DND-41 (cell line): ENCODE results near the gene TSPAN14.
A peak's percentile ranks its signal among the peaks of the same experiment; 100 is the strongest.

Experiments used
- ATAC-seq: fragments of 200-7000 bp; cut with Tn5 transposase; 3 replicates; pipeline ENCODE4 v1.9.1; 2021; ENCODE audit warnings: low read depth; ENCODE audit not compliant: insufficient read depth
- DNase-seq: peaks from one replicate; pipeline ENCODE4 v3.0.0-alpha.2; 2020
- H2AFZ ChIP-seq: 2 replicates; pipeline ENCODE4 v1.6.0; 2012; ENCODE audit warnings: low read depth, low read length
- H3K27ac ChIP-seq: 2 replicates; pipeline ENCODE4 v1.5.1; 2012; ENCODE audit warnings: low read length, inconsistent platforms
- H3K27me3 ChIP-seq: fragments of 200-600 bp; sonication (generic); 2 replicates; pipeline ENCODE4 v1.6.0; 2012; ENCODE audit warnings: low read length, mild to moderate bottlenecking, inconsistent platforms; ENCODE audit not compliant: insufficient read depth, poor library complexity
- H3K36me3 ChIP-seq: 2 replicates; pipeline ENCODE4 v1.5.1; 2012; ENCODE audit warnings: low read length, inconsistent platforms; ENCODE audit not compliant: insufficient read depth
- H3K4me1 ChIP-seq: 2 replicates; pipeline ENCODE4 v1.5.1; 2012; ENCODE audit warnings: mild to moderate bottlenecking, low read length; ENCODE audit not compliant: insufficient read depth
- H3K4me2 ChIP-seq: 2 replicates; pipeline ENCODE4 v1.6.0; 2012; ENCODE audit warnings: mild to moderate bottlenecking, moderate library complexity, low read length, inconsistent platforms; ENCODE audit not compliant: insufficient read depth
- H3K4me3 ChIP-seq, 2 experiments: fragments of 200-600 bp in 1 of 2; shearing (Covaris generic) in 1 of 2; 2 replicates each; pipeline ENCODE4 v1.5.1; 2012 to 2016; ENCODE audit warnings: inconsistent platforms in 2 of 2, low read length in 2 of 2, mild to moderate bottlenecking in 2 of 2, low read depth in 1 of 2, moderate library complexity in 1 of 2
- H3K79me2 ChIP-seq: 2 replicates; pipeline ENCODE4 v1.6.0; 2012; ENCODE audit warnings: low read length, inconsistent platforms; ENCODE audit not compliant: insufficient read depth
- H3K9ac ChIP-seq: 2 replicates; pipeline ENCODE4 v1.6.0; 2012; ENCODE audit warnings: low read depth, mild to moderate bottlenecking, inconsistent platforms, low read length, moderate library complexity
- H3K9me3 ChIP-seq: 2 replicates; pipeline ENCODE4 v1.5.1; 2012; ENCODE audit warnings: low read length, moderate library complexity, mild to moderate bottlenecking, inconsistent platforms; ENCODE audit not compliant: insufficient read depth, severe bottlenecking
- H4K20me1 ChIP-seq: 2 replicates; pipeline ENCODE4 v1.6.0; 2012; ENCODE audit warnings: low read length; ENCODE audit not compliant: insufficient read depth
- EZH2 ChIP-seq: IDR thresholded peaks from 3 replicates; pipeline ENCODE4 v1.6.1; 2012; ENCODE audit warnings: borderline replicate concordance, low read depth, mild to moderate bottlenecking, moderate library complexity, low read length, inconsistent platforms; ENCODE audit not compliant: severe bottlenecking
- TF ChIP-seq, protein P1 (sequence below): IDR thresholded peaks from 2 replicates; pipeline ENCODE4 v1.5.1; 2012; ENCODE audit warnings: borderline replicate concordance, low read length, moderate library complexity, mild to moderate bottlenecking; ENCODE audit not compliant: poor library complexity, severe bottlenecking; ENCODE audit errors: extremely low read depth

The TSPAN14 gene

DNA sequence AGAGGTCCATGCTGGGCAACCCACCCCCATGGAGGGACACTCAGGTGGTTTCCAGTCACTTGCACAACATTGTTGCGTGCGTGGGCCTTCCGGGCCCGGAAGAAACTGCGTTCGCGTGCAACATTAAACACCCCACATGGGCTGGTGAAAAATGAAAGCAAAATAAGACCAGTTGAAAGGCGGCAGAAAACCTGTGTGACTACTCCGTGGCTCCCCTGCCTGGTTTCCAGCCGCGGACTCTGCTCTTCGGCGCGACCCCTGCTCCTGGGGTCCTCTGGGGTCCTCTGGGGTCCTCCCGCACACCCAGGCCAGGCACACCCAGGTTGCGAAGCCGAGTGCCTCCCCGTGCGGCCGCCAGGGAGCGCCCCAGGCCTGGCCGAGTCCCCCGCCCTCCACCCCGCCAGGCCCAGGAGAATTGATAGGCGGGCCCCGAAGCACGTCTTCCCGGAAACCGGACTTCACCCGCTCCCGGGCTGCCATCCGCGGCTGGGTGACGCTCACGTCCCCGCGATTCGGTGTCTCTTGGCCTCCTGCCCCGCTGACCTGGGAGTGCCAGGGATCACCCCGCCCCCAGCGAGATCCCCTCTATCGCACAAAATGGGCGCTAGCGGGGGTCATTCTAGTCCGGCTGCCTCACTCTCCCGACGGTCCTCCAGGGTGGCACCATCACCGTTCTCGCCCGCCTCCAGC, 81.7 kb downstream of the TSPAN14 start:
- Histone ChIP-seq H3K27me3 (no peaks in the 10 kb centered on the region), H3K79me2 (no peaks in the 10 kb centered on the region), H2AFZ (no peak overlapping the region), H3K36me3 (no peaks in the 10 kb centered on the region), H3K4me1 (no peaks in the 10 kb centered on the region), H3K4me2 (0 out of 2 replicates have a peak overlapping the region, but pooled peaks have one; percentile 27), H4K20me1 (no peaks in the 10 kb centered on the region), H3K9ac (no peak overlapping the region), H3K27ac (no peak overlapping the region), H3K9me3 (no peaks in the 10 kb centered on the region), H3K4me3 (no peak overlapping the region)
- TF ChIP-seq, protein P1, sequence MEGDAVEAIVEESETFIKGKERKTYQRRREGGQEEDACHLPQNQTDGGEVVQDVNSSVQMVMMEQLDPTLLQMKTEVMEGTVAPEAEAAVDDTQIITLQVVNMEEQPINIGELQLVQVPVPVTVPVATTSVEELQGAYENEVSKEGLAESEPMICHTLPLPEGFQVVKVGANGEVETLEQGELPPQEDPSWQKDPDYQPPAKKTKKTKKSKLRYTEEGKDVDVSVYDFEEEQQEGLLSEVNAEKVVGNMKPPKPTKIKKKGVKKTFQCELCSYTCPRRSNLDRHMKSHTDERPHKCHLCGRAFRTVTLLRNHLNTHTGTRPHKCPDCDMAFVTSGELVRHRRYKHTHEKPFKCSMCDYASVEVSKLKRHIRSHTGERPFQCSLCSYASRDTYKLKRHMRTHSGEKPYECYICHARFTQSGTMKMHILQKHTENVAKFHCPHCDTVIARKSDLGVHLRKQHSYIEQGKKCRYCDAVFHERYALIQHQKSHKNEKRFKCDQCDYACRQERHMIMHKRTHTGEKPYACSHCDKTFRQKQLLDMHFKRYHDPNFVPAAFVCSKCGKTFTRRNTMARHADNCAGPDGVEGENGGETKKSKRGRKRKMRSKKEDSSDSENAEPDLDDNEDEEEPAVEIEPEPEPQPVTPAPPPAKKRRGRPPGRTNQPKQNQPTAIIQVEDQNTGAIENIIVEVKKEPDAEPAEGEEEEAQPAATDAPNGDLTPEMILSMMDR: no peak
- TF ChIP-seq EZH2: no peak
- no peak for DNase-seq
- no peak; the same call in 2 of the 3 replicates for ATAC-seq

DNA sequence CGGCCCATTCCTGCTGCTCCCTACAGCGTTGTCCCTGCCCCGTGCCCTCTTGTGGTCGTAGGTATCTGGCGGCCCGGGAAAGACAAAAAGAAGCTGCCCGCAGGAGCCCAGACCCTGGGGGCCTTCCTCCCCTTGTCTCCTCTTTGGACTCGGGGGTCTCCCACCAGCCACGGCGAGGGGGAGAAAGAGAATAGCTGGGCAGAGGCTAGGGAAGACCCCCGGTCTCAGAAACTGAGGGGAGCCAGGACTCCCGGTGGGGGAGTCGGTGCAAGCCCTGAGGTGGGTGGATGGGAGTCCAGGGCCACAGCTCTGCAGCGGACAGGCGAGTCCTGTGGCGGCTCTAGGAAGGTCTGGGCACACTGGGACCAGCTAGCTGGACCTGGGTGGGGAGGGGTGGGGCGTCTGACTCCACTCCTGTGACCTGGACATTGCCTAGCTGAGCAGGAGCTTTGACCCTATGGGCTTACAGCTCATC, 82.3 kb downstream of the TSPAN14 start:
- no peak overlapping the region for H3K9ac ChIP-seq
- H3K27ac ChIP-seq: no peak overlapping the region
- H3K4me2 ChIP-seq: no peak overlapping the region

DNA sequence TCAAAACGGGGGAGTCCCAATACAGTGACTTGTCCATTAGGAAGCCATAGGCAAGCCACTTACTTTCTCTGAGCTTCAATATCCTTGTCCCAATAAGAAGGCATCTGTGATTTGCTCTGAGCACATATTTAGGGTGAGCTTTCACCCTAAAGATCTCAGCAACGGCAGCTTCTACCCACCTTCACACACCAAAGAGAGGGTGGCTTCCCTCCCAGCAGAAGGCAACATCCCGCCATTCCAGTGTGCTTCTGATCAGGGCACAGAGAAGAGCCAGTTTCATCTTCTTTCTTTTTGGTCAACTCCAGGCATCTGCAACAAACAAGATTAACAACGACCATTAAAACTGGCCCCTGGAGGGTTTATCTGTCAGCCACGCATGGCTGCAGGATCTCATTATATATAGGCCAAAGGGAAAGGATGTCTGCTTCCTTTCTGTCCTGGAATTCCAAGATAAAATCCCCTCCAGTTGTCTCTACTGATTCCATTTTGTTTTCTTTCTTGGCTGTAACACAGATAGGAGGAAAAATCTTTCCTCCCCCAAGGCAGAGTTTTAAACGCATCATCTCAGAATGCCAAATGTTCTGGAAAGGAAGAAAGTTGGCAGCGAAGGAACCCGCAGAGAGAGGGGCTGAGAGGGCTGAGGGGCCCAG, 83.1 kb downstream of the TSPAN14 start:
- Histone ChIP-seq H3K9ac (no peak overlapping the region), H4K20me1 (no peaks in the 10 kb centered on the region), H2AFZ (no peak overlapping the region), H3K9me3 (no peaks in the 10 kb centered on the region), H3K36me3 (no peaks in the 10 kb centered on the region), H3K4me2 (no peak overlapping the region), H3K27ac (no peak overlapping the region), H3K4me1 (no peaks in the 10 kb centered on the region), H3K27me3 (no peaks in the 10 kb centered on the region), H3K4me3 (no peak overlapping the region), H3K79me2 (no peaks in the 10 kb centered on the region)
- no peak for ATAC-seq
- no peak for DNase-seq
- no peak for TF ChIP-seq EZH2
- TF ChIP-seq, protein P1: no peak

More for the DNA sequence above, 82.3 kb downstream of the TSPAN14 start:
- Histone ChIP-seq H3K4me3 (no peak overlapping the region), H3K9me3 (no peaks in the 10 kb centered on the region), H3K27me3 (no peaks in the 10 kb centered on the region), H2AFZ (no peak overlapping the region), H3K79me2 (no peaks in the 10 kb centered on the region), H3K36me3 (no peaks in the 10 kb centered on the region), H3K4me1 (no peaks in the 10 kb centered on the region), H4K20me1 (no peaks in the 10 kb centered on the region)
- no peak for ATAC-seq
- no peak for DNase-seq
- TF ChIP-seq, protein P1: no peak
- TF ChIP-seq EZH2: no peak
